GM12891 (cell line): ENCODE measurements around the gene CISD3.

Experiments
- DNase-seq: peaks from one replicate; pipeline ENCODE4 v3.0.0; 2011; ENCODE audit warnings: low spot score; ENCODE audit not compliant: insufficient read length
- FAIRE-seq: peaks from 2 replicates; lab custom pipeline; 2011; peaks lifted over from hg19 to GRCh38; lab: Jason Lieb, UNC
- PAX5 ChIP-seq: IDR thresholded peaks from 2 replicates; pipeline ENCODE4 v1.6.1; 2011; ENCODE audit warnings: low read length, moderate library complexity, mild to moderate bottlenecking; ENCODE audit not compliant: insufficient read depth, severe bottlenecking
- POLR2A ChIP-seq: IDR thresholded peaks from 2 replicates; pipeline ENCODE4 v1.6.1; 2011; ENCODE audit warnings: low read depth, low read length, control low read depth
- POLR2AphosphoS5 ChIP-seq: IDR thresholded peaks from 2 replicates; pipeline ENCODE4 v1.6.1; 2011; ENCODE audit warnings: low read depth, low read length, control low read depth
- POU2F2 ChIP-seq: IDR thresholded peaks from 2 replicates; pipeline ENCODE4 v1.6.1; 2011; ENCODE audit warnings: low read depth, mild to moderate bottlenecking, control low read depth, low read length, moderate library complexity
- SPI1 ChIP-seq: IDR thresholded peaks from 2 replicates; pipeline ENCODE4 v1.6.1; 2011; ENCODE audit warnings: low read depth, low read length, control low read depth
- TAF1 ChIP-seq: IDR thresholded peaks from 2 replicates; pipeline ENCODE4 v1.6.1; 2011; ENCODE audit warnings: low read depth, low read length, control low read depth

CISD3 gene

DNA sequence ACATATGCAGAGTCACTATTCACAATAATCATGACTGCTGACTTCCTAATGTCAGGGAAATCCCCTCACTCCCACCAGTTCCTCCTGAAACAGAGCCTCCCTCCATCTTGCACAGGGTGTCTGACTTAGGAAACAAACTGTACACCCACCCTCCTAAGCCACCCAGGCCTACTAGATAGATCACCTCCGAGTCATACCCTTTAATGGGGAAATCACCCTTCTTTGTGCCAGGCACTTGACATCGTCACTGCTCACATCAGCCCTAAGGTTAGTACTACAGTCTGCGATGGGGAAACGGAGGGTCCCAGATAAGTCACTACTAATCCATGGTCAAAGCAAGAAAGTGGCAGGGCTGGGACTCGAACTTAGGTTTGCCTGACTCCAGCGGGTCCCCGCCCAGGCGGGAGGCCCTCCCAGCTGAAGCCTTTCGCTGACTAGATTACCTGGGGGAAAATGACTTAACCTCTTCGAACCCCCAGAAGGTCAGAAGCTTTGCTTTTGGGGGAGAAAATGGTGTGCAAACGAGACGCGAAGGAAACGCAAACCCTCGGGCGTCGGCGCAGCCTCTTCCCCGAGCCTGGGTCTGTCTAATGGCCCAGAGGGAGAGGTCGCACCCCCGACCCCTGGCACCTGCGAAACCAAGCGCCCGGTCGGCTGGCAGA, 28.5 kb upstream of the CISD3 start:
- no peak for FAIRE-seq
- no peak; the same call in none of the 2 replicates for TF ChIP-seq POLR2A
- TF ChIP-seq TAF1, result peak; percentile 50; the same call in 1 of the 2 replicates
- TF ChIP-seq PAX5, result no peak
- peak; percentile 85 for TF ChIP-seq SPI1
- peak; percentile 53 for TF ChIP-seq POU2F2
- peak; percentile 65 for TF ChIP-seq POLR2AphosphoS5
- no peak for DNase-seq

DNA sequence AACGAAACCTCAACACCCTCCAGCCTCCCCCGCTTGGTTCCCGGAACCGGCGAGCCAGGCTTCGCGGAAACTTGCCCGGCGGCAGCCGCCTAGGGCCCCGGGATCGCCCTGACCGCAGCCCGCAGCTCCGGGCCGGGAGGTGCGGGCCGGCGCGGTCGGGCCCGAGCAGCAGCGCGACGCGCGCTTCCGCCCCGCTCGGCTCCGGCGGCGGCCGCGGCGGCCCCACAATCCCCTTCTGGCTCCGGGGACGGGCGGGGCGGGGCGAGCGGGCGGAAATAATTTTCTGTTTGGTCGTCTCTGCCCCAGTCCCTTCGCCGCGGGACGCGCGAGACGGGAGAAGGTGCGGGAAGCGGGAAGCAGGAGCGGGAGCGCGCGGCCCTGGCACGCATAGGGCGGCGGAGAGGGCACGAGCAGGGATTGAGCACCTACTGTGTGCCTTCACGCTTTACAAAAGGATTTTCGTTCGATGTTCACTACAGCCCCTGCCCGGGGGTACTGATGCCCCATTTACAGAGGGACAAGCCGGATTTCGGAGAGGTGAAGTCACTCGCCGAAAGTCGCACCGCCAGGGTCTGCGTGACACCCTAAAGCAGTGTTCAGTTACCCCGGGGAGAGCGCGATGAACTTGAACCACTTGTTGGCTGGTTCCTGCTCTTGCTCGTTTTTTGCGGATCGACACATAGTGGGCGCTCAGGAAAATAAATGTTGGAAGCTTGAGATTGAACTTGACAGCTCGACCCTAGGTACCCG, 27.8 kb upstream of the CISD3 start:
- FAIRE-seq (no peak), DNase-seq (no peak)
- TF ChIP-seq PAX5 (peak; percentile 2), POLR2A (peak; percentile 63), TAF1 (peak; percentile 56; the same call in 1 of the 2 replicates), POLR2AphosphoS5 (no peak; the same call in 1 of the 2 replicates)

DNA sequence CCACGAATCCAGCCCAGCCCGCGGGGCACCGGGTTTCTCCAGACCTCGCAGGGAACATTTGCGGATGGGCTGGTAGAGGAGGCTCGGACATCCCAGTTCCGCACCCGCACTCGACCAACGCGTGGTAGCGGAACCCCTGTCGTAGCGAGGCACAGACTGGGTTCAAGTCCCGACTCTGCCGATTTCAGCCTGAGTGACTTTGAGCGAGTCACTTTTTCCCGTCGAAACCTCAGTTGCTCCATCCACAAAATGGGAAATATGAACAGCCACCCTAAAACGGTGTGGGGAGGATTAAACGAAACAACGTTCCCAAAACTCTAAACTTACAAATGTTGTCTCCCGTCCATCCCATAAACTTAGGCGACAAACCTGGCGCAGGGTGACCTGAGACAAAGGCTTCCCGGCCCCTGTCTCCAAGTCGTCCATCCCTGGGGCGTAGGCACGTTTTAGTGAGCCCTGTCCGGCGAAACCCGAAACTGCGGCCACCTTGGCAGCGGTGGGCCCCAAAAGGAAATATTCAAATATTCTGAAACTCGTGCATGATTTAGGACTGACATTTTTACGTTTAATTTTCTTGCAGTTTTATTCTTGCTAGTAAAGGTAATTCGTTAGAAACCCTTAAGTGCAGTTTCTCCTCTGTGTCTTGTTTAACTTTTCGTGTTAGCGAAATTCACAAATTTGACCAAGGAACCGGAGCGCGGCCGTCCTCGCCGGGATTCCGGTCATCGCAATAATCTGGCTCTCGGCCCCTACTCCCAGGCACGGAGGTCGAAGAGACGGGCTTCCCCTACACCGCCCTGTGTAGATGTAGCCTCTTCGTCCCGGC, 27.0 kb upstream of the CISD3 start:
- no peak for DNase-seq
- no peak for FAIRE-seq
- peak; percentile 74 for TF ChIP-seq POU2F2
- TF ChIP-seq POLR2AphosphoS5, result peak; percentile 59; the same call in 1 of the 2 replicates
- no peak for TF ChIP-seq PAX5
- no peak for TF ChIP-seq TAF1
- TF ChIP-seq SPI1, result peak; percentile 69
- peak; percentile 28; the same call in 1 of the 2 replicates for TF ChIP-seq POLR2A

- TF ChIP-seq POU2F2 (no peak), PAX5 (peak; percentile 66), POLR2AphosphoS5 (peak; percentile 60), TAF1 (peak; percentile 41; the same call in 1 of the 2 replicates), POLR2A (peak; percentile 5; the same call in 1 of the 2 replicates)
- DNase-seq, result peak; percentile 77
- FAIRE-seq, result no peak
Measured at GRCh38 chr17:38703742-38704605, 26.2 kb upstream of the CISD3 start.

DNA sequence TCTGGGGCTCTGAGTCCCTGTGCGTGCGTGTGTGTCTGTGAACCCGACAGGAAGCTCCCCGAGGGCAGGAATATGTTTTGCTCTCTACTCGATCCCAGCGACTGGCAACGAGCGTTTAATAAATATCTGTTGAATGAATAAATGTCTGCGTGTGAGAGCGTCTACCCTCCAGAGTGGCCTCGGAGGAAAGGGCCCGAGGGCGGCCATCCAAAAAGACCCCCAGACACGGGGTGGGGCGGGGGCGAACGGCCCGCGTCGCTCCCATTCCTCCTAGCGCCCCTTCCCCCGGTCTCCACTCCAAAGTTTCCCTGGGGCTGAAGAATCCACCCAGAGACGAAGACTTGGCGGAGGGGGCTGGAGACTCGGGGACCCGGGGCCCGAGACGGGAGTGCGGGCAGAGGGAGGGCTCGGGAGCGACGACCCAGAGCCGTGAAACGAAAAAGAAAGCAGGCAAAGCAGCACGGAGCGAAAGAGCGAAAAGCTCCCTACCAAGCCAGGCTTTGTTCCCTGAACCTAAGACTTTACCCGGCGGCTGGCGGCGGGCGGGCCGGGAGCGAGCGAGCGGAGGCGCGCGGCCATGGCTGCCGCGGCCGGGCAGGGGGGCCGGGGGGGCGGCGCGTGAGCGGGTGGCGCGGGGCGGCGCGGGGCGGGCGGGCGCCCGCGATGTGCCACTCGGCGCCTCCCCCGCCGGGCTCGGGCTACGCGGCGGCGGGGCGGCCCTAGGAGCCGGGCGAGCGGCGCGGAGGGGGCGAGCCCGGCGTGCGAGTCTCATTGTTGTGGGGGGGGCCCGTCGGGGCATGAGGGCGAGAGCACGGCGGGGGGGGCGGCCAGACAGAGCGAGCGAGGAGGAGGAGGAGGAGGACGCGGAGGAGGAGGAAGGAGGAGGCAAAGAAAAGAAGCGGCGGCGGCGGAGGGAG, 25.3 kb upstream of the CISD3 start, which contains the start of gene MLLT6:
Gene MLLT6 (plus strand): TSS at position 668 of the 917 bp plus-strand sequence. CDS start 360 bp downstream, outside the sequence.
- TF ChIP-seq POLR2AphosphoS5 (no peak), TAF1 (0 out of 2 replicates have a peak, but pooled peaks have one; percentile 11)
- DNase-seq (no peak), FAIRE-seq (no peak)

DNA sequence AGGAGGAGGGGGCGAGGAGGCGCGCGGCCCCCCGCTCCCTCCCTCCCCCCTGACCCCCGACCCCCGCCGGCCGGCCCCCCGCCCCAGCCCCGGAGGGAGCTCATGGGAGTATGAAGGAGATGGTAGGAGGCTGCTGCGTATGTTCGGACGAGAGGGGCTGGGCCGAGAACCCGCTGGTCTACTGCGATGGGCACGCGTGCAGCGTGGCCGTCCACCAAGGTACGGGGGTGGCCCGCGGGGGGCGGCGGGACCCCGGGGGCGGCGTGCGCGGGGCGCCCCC, 24.7 kb upstream of the CISD3 start:
- no peak for DNase-seq
- TF ChIP-seq POLR2AphosphoS5, result no peak
- TF ChIP-seq SPI1, result no peak
- TF ChIP-seq TAF1, result no peak
- TF ChIP-seq PAX5, result no peak
- no peak for TF ChIP-seq POLR2A
- TF ChIP-seq POU2F2, result no peak
- FAIRE-seq, result no peak

- FAIRE-seq (no peak), DNase-seq (no peak)
- TF ChIP-seq POU2F2 (no peak), POLR2A (no peak), TAF1 (no peak), SPI1 (no peak), POLR2AphosphoS5 (no peak), PAX5 (no peak)
Measured at GRCh38 chr17:38705803-38706504, 24.2 kb upstream of the CISD3 start.
